H9 (cell line): ENCODE results near the gene NTSR1. TPM values are rescaled to one million over a fixed set of nuclear protein-coding genes. Genes with fewer than 3 reads are reported as not detected.

Experiments used
- DNase-seq: peaks from one replicate; pipeline ENCODE4 v3.0.0-alpha.2; 2017
- H2AFZ ChIP-seq: one replicate; pipeline ENCODE4 v1.6.1; 2013; ENCODE audit warnings: mild to moderate bottlenecking, low read length, control low read depth, moderate library complexity
- H2AK5ac ChIP-seq: 2 replicates; pipeline ENCODE4 v1.6.1; 2013; ENCODE audit warnings: low read length, control low read depth, mixed read lengths; ENCODE audit not compliant: insufficient read length
- H2BK120ac ChIP-seq: one replicate; pipeline ENCODE4 v1.6.1; 2013; ENCODE audit warnings: low read depth, mild to moderate bottlenecking, low read length, control low read depth, inconsistent platforms; ENCODE audit not compliant: poor library complexity, severe bottlenecking
- H2BK12ac ChIP-seq: 2 replicates; pipeline ENCODE4 v1.6.1; 2013; ENCODE audit warnings: low read length, control low read depth, mixed read lengths, low read depth; ENCODE audit not compliant: insufficient read length
- H2BK15ac ChIP-seq: 2 replicates; pipeline ENCODE4 v1.6.1; 2013; ENCODE audit warnings: low read depth, low read length, control low read depth
- H2BK20ac ChIP-seq: one replicate; pipeline ENCODE4 v1.6.1; 2013; ENCODE audit warnings: low read depth, mild to moderate bottlenecking, low read length, control low read depth, inconsistent platforms; ENCODE audit not compliant: poor library complexity, severe bottlenecking
- H2BK5ac ChIP-seq: 2 replicates; pipeline ENCODE4 v1.6.1; 2013; ENCODE audit warnings: low read length, control low read depth, mixed read lengths; ENCODE audit not compliant: insufficient read length
- H3K14ac ChIP-seq: 2 replicates; pipeline ENCODE4 v1.6.1; 2013; ENCODE audit warnings: low read length, control low read depth; ENCODE audit not compliant: insufficient read depth
- H3K18ac ChIP-seq: 2 replicates; pipeline ENCODE4 v1.6.1; 2013; ENCODE audit warnings: low read depth, mild to moderate bottlenecking, mixed read lengths, low read length, control low read depth; ENCODE audit not compliant: insufficient read length
- H3K23ac ChIP-seq: 2 replicates; pipeline ENCODE4 v1.6.1; 2013; ENCODE audit warnings: low read length, control low read depth, mixed read lengths, low read depth; ENCODE audit not compliant: insufficient read length
- H3K23me2 ChIP-seq: 2 replicates; pipeline ENCODE4 v1.6.1; 2013; ENCODE audit warnings: low read depth, mild to moderate bottlenecking, mixed read lengths, low read length, control low read depth; ENCODE audit not compliant: insufficient read length, poor library complexity, severe bottlenecking
- H3K27ac ChIP-seq: 2 replicates; pipeline ENCODE4 v1.5.1; 2013; ENCODE audit warnings: low read length, control low read depth, mixed read lengths, low read depth; ENCODE audit not compliant: insufficient read length
- H3K27me3 ChIP-seq: 2 replicates; pipeline ENCODE4 v1.6.1; 2013; ENCODE audit warnings: low read length, control low read depth, inconsistent platforms; ENCODE audit not compliant: insufficient read depth
- H3K4ac ChIP-seq: 2 replicates; pipeline ENCODE4 v1.6.1; 2013; ENCODE audit warnings: low read depth, mild to moderate bottlenecking, control low read depth, inconsistent platforms, low read length, moderate library complexity
- H3K4me1 ChIP-seq: 2 replicates; pipeline ENCODE4 v1.6.1; 2013; ENCODE audit warnings: low read length, control low read depth, inconsistent platforms; ENCODE audit not compliant: insufficient read depth
- H3K4me2 ChIP-seq: 2 replicates; pipeline ENCODE4 v1.6.1; 2013; ENCODE audit warnings: low read length, control low read depth, mixed read lengths; ENCODE audit not compliant: insufficient read length, insufficient read depth
- H3K56ac ChIP-seq: 2 replicates; pipeline ENCODE4 v1.6.1; 2013; ENCODE audit warnings: low read depth, mild to moderate bottlenecking, mixed read lengths, low read length, control low read depth; ENCODE audit not compliant: insufficient read length
- H3K79me1 ChIP-seq: 2 replicates; pipeline ENCODE4 v1.6.1; 2013; ENCODE audit warnings: low read depth, mild to moderate bottlenecking, moderate library complexity, low read length, control low read depth, inconsistent platforms; ENCODE audit not compliant: insufficient read depth, poor library complexity, severe bottlenecking
- H3K79me2 ChIP-seq: 2 replicates; pipeline ENCODE4 v1.6.1; 2013; ENCODE audit warnings: low read length, control low read depth, inconsistent platforms; ENCODE audit not compliant: insufficient read depth
- H3K9ac ChIP-seq: 2 replicates; pipeline ENCODE4 v1.6.1; 2013; ENCODE audit warnings: low read length, control low read depth, mixed read lengths; ENCODE audit not compliant: insufficient read length; ENCODE audit errors: extremely low read depth
- H3K9me3 ChIP-seq: one replicate; pipeline ENCODE4 v1.6.1; 2013; ENCODE audit warnings: low read depth, low read length, inconsistent platforms; ENCODE audit not compliant: control insufficient read depth
- H3T11ph ChIP-seq: one replicate; pipeline ENCODE4 v1.6.1; 2013; ENCODE audit warnings: mild to moderate bottlenecking, low read length, control low read depth, inconsistent platforms
- H4K20me1 ChIP-seq: one replicate; pipeline ENCODE4 v1.6.1; 2013; ENCODE audit not compliant: control insufficient read depth, insufficient read length, insufficient read depth
- H4K5ac ChIP-seq: 2 replicates; pipeline ENCODE4 v1.6.1; 2013; ENCODE audit warnings: low read depth, mild to moderate bottlenecking, mixed read lengths, low read length, control low read depth; ENCODE audit not compliant: insufficient read length
- H4K8ac ChIP-seq: replicated peaks from 2 replicates; pipeline ENCODE4 v1.6.1; 2013; ENCODE audit warnings: low read length, control low read depth, mixed read lengths, low read depth; ENCODE audit not compliant: insufficient read length
- H4K91ac ChIP-seq: 2 replicates; pipeline ENCODE4 v1.6.1; 2013; ENCODE audit warnings: low read depth, mild to moderate bottlenecking, moderate library complexity, mixed read lengths, low read length, control low read depth; ENCODE audit not compliant: insufficient read length
- H3K27ac Mint-ChIP-seq, 3 experiments: 2 replicates in 2 of 3; 3 replicates in 1 of 3; pipeline ENCODE4 v1.8.0; 2020 to 2021; ENCODE audit warnings: mixed read lengths in 3 of 3, mild to moderate bottlenecking in 1 of 3, moderate library complexity in 1 of 3
- H3K27me3 Mint-ChIP-seq: 2 replicates; pipeline ENCODE4 v1.8.0; 2021; ENCODE audit warnings: low read depth, mild to moderate bottlenecking, moderate library complexity, mixed read lengths
- H3K36me3 Mint-ChIP-seq, 3 experiments: 2 replicates in 2 of 3; 3 replicates in 1 of 3; pipeline ENCODE4 v1.8.0; 2020 to 2021; ENCODE audit warnings: low read depth in 3 of 3, mixed read lengths in 3 of 3; ENCODE audit not compliant: insufficient read depth in 1 of 3
- H3K4me1 Mint-ChIP-seq, 2 experiments: 2 replicates each; pipeline ENCODE4 v1.8.0; 2020; ENCODE audit warnings: mixed read lengths in 2 of 2
- H3K4me3 Mint-ChIP-seq, 2 experiments: 2 replicates in 1 of 2; 3 replicates in 1 of 2; pipeline ENCODE4 v1.8.0; 2020 to 2021; ENCODE audit warnings: mild to moderate bottlenecking in 2 of 2, mixed read lengths in 2 of 2, moderate library complexity in 1 of 2
- H3K9me3 Mint-ChIP-seq, 2 experiments: 2 replicates in 1 of 2; 3 replicates in 1 of 2; pipeline ENCODE4 v1.8.0; 2020; ENCODE audit warnings: mild to moderate bottlenecking in 2 of 2, mixed read lengths in 2 of 2, moderate library complexity in 1 of 2
- CTCF ChIP-seq: fragments of 200-600 bp; sonication (generic); conservative IDR thresholded peaks from 3 replicates; pipeline ENCODE4 v1.8.0; 2021; ENCODE audit warnings: antibody characterized with exemption, mild to moderate bottlenecking
- WGBS: extraction: QIAGEN DNeasy Blood & Tissue Kit; methylation state at CpG from one replicate; pipeline ENCODE4 v1.1.7; 2013; ENCODE audit warnings: missing lambda C conversion rate, low lambda C conversion rate, mixed read lengths; ENCODE audit not compliant: insufficient read length; ENCODE audit errors: extremely low coverage; 5-methylcytosine and 5-hydroxymethylcytosine counted together
- total RNA-seq: library from RNA; stranded (reverse); gene quantifications from 2 replicates; pipeline ENCODE4 v1.2.1, GENCODE V29; 2021

The NTSR1 gene
- total RNA-seq, 1 experiment from 2014 or later, result 0.11 TPM

- H3K27ac Mint-ChIP-seq, result peak overlapping the region in 1 of 3 experiments; percentile 78; a peak in 1 of 7 replicates
- no peak for TF ChIP-seq CTCF
- no peak overlapping the region for H2BK12ac ChIP-seq
Measured at GRCh38 chr20:62695448-62696414, 12.9 kb upstream of the NTSR1 start.

More at GRCh38 chr20:62695448-62696414, 12.9 kb upstream of the NTSR1 start:
- Histone ChIP-seq H3K79me2 (no peaks in the 10 kb centered on the region), H2BK120ac (no peak overlapping the region), H3K27ac (no peak overlapping the region), H3K23me2 (no peaks in the 10 kb centered on the region), H3K14ac (no peak overlapping the region; the same call in 1 of the 2 replicates), H2AK5ac (no peak overlapping the region), H2BK5ac (no peak overlapping the region), H3T11ph (no peak overlapping the region), H3K4me1 (no peaks in the 10 kb centered on the region), H3K9ac (no peak overlapping the region), H3K9me3 (no peaks in the 10 kb centered on the region), H4K8ac (no peak overlapping the region), H3K4ac (no peak overlapping the region), H2AFZ (no peak overlapping the region), H4K5ac (no peak overlapping the region), H3K79me1 (no peaks in the 10 kb centered on the region), H3K56ac (no peak overlapping the region), H3K23ac (no peak overlapping the region), H4K20me1 (no peaks in the 10 kb centered on the region), H3K27me3 (no peaks in the 10 kb centered on the region; the same call in 1 of the 2 replicates), H2BK15ac (no peak overlapping the region), H4K91ac (no peak overlapping the region), H3K18ac (no peak overlapping the region), H2BK20ac (no peak overlapping the region), H3K4me2 (no peak overlapping the region)
- no CpG with 5 or more reads among the region's 32 CpGs for WGBS
- Mint-ChIP-seq H3K27me3 (peaks cover under 1% of the 10 kb centered on the region; the same call in 1 of the 2 replicates), H3K36me3 (no peaks in the 10 kb centered on the region), H3K9me3 (no peaks in the 10 kb centered on the region; a peak in 1 of 5 replicates), H3K4me3 (no peak overlapping the region; a peak in 1 of 5 replicates), H3K4me1 (peaks cover 0 to 2% of the 10 kb centered on the region in 2 experiments; a peak in 1 of 4 replicates)
- DNase-seq, result no peak
